ENCODE data around the gene SZT2. TPM values are rescaled to one million over a fixed set of nuclear protein-coding genes. Genes with fewer than 3 reads are reported as not detected.
A peak's percentile ranks its signal among the peaks of the same experiment; 100 is the strongest.

SZT2 gene
- total RNA-seq, 1 donor from 2014 or later = 33.6 TPM

DNA sequence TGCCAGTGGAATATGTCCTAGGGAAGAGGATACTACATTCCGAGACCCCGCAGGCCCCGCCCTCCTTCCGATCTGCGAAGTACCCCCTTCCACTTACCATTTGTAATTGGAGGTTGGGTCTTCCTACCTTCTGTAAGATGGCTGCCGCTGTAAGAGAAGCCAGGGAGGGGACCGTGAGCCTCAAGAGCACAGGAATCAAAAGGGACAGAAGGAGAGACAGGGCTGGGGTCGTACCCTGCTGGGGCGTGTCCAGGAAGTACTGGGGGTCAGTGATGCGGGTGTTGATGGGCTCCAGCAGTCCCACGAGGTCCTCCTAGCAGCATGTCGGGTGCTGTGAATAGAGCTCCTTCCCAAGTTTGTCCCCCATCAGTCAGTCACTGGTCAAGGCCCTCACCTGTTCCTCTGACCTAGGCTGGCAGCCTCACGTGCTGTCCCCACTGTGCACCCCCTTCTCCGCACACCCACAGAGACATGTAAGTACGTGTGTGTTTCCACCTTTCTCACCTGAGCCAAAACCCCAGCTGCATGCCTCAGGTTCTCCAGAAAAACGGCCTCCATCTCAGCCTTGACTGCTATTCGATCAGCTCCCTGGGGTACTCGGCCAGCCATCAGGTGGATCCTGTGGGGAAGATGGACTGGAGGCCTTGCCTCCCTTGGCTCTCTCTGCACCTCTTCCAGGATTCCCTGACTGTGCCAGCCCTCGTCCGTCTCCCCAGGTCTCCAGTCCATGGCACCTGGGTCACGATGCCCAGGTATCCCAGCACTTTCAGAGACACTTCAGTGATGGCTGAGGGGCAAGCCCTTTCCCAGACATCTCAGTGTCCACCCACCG lies 62.2 kb downstream of the SZT2 start:
- Mint-ChIP-seq H3K27me3 (ENCODE audit: low read depth) (no peaks in the 10 kb centered on the region), H3K27ac (ENCODE audit: unreplicated experiment) (peak overlapping the region; percentile 78), H3K4me3 (ENCODE audit: unreplicated experiment) (no peak overlapping the region), H3K4me1 (ENCODE audit: low read depth) (peaks cover 25% of the 10 kb centered on the region), H3K9me3 (ENCODE audit: low read depth) (peaks cover 3% of the 10 kb centered on the region), H3K36me3 (ENCODE audit: low read depth) (peaks cover 33% of the 10 kb centered on the region)
- TF ChIP-seq, protein P1, sequence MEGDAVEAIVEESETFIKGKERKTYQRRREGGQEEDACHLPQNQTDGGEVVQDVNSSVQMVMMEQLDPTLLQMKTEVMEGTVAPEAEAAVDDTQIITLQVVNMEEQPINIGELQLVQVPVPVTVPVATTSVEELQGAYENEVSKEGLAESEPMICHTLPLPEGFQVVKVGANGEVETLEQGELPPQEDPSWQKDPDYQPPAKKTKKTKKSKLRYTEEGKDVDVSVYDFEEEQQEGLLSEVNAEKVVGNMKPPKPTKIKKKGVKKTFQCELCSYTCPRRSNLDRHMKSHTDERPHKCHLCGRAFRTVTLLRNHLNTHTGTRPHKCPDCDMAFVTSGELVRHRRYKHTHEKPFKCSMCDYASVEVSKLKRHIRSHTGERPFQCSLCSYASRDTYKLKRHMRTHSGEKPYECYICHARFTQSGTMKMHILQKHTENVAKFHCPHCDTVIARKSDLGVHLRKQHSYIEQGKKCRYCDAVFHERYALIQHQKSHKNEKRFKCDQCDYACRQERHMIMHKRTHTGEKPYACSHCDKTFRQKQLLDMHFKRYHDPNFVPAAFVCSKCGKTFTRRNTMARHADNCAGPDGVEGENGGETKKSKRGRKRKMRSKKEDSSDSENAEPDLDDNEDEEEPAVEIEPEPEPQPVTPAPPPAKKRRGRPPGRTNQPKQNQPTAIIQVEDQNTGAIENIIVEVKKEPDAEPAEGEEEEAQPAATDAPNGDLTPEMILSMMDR (IDR thresholded peaks at IDR 0.05) = no peak
- DNase-seq (ENCODE audit: low spot score) = no peak

DNA sequence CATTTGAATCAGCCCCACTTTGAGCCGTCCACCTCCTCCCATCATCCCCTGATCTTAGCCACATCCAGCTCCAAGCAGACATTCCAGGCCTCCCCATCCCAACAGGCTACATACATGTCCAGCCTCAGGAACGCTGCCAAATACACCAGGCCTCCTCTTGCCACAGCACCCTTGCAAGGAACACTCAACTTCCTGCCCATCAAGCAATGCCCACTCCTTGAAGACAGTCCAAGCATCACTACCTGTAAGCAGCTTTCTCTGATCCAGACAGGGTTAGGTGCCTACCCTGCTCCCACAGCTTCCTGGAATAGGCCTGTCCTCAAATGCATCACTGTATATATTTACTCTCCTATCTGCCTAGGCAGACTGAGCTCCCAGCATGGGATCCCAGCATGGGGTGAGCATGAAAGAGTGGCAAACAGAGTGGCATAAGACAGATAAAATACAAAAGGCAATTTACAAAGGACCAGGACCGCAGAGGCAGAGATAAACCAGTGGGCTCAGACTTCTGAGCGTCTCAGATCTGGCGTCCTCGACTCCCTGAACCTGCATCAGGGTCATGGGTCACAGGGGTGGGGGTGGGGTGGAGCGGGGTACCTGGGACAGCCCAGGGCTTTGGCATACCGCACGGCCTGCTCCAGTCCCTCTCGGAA lies 63.2 kb downstream of the SZT2 start:
- DNase-seq (ENCODE audit: low spot score) = no peak
- Mint-ChIP-seq H3K4me3 (ENCODE audit: unreplicated experiment) (peak overlapping the region; percentile 62), H3K27me3 (ENCODE audit: low read depth) (no peaks in the 10 kb centered on the region), H3K36me3 (ENCODE audit: low read depth) (peaks cover 24% of the 10 kb centered on the region), H3K27ac (ENCODE audit: unreplicated experiment) (peak overlapping the region; percentile 78), H3K9me3 (ENCODE audit: low read depth) (peaks cover 3% of the 10 kb centered on the region), H3K4me1 (ENCODE audit: low read depth) (peaks cover 25% of the 10 kb centered on the region)
- TF ChIP-seq, protein P1 (IDR thresholded peaks at IDR 0.05) = no peak

DNA sequence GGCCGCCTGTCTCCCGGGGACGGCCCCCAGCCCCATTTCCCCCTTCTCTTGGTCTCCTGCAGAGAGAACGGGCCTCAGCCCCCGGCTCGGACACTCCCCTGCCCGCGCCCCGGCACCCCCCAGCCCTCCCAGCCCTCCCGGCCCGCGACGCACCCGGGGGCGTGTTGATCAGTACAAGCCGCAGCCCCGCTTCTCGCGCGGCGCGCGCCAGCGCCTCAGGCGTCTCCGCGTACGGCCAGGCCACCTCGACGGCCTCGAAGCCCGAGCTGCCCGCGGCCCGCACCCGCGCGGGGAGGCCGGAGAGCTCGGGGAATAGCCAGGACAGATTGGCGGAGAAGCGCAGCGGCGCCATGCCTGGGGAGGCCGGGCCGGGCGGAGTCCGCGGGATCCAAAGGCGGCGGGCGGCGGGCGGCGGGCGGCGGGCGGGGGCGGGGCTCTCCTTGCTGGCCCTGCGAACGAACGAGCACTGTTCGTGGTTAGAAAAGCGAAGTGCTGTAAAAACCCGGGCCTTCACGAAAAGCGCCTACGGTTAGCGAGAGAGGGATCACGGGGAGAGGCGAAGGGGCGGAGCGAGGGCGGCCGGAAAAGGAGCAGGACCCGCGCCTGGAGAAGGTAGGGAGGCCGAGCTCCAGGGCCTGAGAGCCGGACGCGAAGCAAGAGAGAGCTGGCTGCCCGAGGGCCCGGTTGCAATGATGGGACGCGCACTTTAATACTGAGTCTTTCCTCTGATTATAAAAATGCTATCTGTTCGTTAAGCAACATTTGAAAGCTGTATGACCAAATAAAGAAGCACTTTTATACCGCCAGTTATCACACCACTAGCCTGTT lies 64.0 kb downstream of the SZT2 start, which contains the start of gene HYI:
HYI (minus strand) TSS at position 490 of the 828 bp plus-strand sequence; CDS start at position 352, 138 bp downstream.
- peaks cover 25% of the 10 kb centered on the region for H3K4me1 Mint-ChIP-seq (ENCODE audit: low read depth)
- peaks cover 3% of the 10 kb centered on the region for H3K9me3 Mint-ChIP-seq (ENCODE audit: low read depth)
- H3K4me3 Mint-ChIP-seq (ENCODE audit: unreplicated experiment) = peak within 1 kb of the TSS; percentile 81
- TF ChIP-seq, protein P1 (IDR thresholded peaks at IDR 0.05) = no peak
- H3K36me3 Mint-ChIP-seq (ENCODE audit: low read depth) = peaks cover 21% of the 10 kb centered on the region
- H3K27me3 Mint-ChIP-seq (ENCODE audit: low read depth) = no peaks in the 10 kb centered on the region
- no peak for DNase-seq (ENCODE audit: low spot score)
- H3K27ac Mint-ChIP-seq (ENCODE audit: unreplicated experiment) = peak within 1 kb of the TSS; percentile 95

DNA sequence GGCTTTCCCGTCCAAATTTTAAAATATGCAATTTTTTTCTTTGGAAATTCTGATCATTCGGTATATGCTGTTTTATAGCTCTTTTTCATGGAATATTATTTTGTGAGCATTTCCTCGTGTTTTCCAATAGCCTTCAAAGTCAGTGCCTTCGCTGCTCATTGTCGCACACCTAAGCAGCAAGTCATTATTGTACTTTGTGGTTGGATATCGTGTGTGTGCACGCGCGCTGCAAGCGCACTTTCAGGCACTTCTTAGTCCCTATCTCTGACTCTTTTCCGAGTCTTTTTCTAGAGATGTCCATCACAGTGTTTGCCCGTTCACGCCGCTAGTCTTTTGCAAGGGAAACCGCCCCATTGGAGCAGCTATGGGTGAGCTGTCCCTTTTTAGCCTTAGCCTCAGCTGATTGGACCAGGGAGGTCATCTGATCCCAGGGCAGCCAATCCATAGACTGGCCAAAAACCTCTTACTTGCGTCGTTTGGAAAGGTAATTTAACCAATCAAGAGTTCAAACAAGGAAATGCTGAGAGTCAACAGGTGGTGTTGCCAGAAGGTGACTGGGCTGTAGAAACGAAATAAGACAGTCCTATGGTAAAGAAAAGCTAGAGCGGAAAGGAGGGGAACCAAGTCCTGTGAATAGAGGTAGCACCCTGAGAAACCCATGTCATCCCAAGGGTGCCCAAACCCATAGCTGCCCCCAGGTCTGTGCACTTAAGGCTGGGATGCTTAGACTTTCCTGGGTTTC lies 64.7 kb downstream of the SZT2 start:
- peaks cover 14% of the 10 kb centered on the region for H3K36me3 Mint-ChIP-seq (ENCODE audit: low read depth)
- peaks cover 25% of the 10 kb centered on the region for H3K4me1 Mint-ChIP-seq (ENCODE audit: low read depth)
- TF ChIP-seq, protein P1 (IDR thresholded peaks at IDR 0.05) = no peak
- peaks cover 3% of the 10 kb centered on the region for H3K9me3 Mint-ChIP-seq (ENCODE audit: low read depth)
- peak overlapping the region; percentile 95 for H3K27ac Mint-ChIP-seq (ENCODE audit: unreplicated experiment)
- no peaks in the 10 kb centered on the region for H3K27me3 Mint-ChIP-seq (ENCODE audit: low read depth)
- peak overlapping the region; percentile 81 for H3K4me3 Mint-ChIP-seq (ENCODE audit: unreplicated experiment)
- DNase-seq (ENCODE audit: low spot score) = no peak

All from chondrocyte (in vitro differentiated cells).